ENCODE results near the gene PTPRD.

The PTPRD gene

DNA sequence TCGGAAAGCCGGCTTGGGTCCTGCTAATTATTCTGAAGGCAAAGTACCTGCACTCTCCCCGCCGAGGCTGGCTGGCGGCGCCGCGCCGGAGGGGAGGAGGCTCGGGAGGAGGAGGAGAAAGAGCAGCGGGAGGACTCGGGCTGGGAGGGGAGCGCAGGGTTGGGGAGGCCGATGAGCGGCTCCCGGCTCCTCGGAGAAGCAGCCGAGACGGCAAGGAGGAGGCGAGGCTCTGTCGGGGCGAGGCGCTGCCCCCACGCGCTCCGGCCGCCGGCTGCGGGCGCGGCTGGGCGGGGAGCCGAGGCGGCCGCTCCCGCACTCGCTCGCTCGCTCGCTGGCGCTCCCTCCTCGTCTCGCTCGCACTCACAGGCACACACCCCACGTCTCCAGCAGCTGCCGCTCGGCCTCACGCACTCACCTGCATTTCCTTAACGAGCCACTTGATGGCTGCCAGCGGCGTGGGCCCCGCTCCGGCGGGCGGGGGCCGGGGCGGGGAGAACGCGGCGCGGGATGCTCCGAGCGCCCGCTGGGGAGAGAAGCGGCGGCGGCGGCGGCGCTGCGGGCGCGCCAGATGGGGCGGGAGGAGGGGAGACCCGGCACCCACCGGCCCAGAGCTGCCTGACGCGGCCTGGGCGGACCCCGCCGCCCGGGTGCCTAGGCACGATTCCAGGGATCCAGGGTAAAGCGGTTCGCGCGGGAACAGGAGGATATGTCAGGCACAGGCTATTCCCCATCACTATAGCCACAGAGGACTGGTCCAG lies at the start of gene PTPRD:
Gene PTPRD, minus strand, starts transcription at position 362 of the 758 bp plus-strand sequence.
- no peaks in the 10 kb centered on the region for H3K27me3 ChIP-seq (ENCODE audit: control insufficient read depth, low read length)
- H4K20me1 ChIP-seq (ENCODE audit: control insufficient read depth, insufficient read depth, low read depth, low read length) = no peaks in the 10 kb centered on the region
- no peaks in the 10 kb centered on the region for H3K79me2 ChIP-seq (ENCODE audit: control insufficient read depth, low read length)
- H3K4me3 ChIP-seq (ENCODE audit: low read length) = no peak within 1 kb of the TSS
- H3K4me2 ChIP-seq (ENCODE audit: low read length) = no peak within 1 kb of the TSS
- TF ChIP-seq, protein P1, sequence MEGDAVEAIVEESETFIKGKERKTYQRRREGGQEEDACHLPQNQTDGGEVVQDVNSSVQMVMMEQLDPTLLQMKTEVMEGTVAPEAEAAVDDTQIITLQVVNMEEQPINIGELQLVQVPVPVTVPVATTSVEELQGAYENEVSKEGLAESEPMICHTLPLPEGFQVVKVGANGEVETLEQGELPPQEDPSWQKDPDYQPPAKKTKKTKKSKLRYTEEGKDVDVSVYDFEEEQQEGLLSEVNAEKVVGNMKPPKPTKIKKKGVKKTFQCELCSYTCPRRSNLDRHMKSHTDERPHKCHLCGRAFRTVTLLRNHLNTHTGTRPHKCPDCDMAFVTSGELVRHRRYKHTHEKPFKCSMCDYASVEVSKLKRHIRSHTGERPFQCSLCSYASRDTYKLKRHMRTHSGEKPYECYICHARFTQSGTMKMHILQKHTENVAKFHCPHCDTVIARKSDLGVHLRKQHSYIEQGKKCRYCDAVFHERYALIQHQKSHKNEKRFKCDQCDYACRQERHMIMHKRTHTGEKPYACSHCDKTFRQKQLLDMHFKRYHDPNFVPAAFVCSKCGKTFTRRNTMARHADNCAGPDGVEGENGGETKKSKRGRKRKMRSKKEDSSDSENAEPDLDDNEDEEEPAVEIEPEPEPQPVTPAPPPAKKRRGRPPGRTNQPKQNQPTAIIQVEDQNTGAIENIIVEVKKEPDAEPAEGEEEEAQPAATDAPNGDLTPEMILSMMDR (IDR thresholded peaks at IDR 0.05; ENCODE audit: low read depth, low read length, poor library complexity, severe bottlenecking) = no peak
- TF ChIP-seq EZH2phosphoT487 (IDR thresholded peaks at IDR 0.05; ENCODE audit: borderline replicate concordance, low read length) = no peak
- H3K4me1 ChIP-seq (ENCODE audit: control insufficient read depth, low read length) = no peaks in the 10 kb centered on the region
- H3K9me3 ChIP-seq (ENCODE audit: control insufficient read depth, insufficient read depth, low read length) = no peaks in the 10 kb centered on the region
- no peak within 1 kb of the TSS for H3K27ac ChIP-seq (ENCODE audit: low read depth, low read length)
- no peaks in the 10 kb centered on the region for H3K9me2 ChIP-seq (replicated peaks; ENCODE audit: control insufficient read depth, low read length)
- no peaks in the 10 kb centered on the region for H3F3A ChIP-seq (ENCODE audit: control insufficient read depth, insufficient read depth)
- H3K36me3 ChIP-seq (ENCODE audit: control insufficient read depth, low read length) = no peaks in the 10 kb centered on the region

DNA sequence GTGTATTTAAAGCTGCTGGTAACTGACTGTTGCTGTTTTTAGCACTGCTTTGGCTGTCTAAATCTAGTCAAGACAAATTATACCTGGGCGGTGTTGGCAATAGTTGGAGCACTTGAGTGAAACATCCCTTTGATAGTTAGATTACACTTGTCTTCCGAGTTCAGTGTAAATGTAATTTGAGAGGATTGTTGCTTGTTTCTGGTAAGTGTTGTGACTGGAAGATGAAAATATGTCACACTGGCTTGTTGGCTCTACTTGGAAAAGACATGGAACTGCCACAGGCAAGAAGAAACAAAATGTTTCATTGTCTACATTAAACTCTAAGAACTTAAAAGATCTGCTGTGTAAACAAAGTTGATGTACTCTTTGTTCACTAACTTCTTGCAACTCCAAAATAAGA lies 49.2 kb upstream of the PTPRD start:
- no peaks in the 10 kb centered on the region for H3K4me1 ChIP-seq (ENCODE audit: control insufficient read depth, low read length)
- H3K4me3 ChIP-seq (ENCODE audit: low read length) = no peak overlapping the region
- H3K27ac ChIP-seq (ENCODE audit: low read depth, low read length) = no peak overlapping the region
- no peak overlapping the region for H3K4me2 ChIP-seq (ENCODE audit: low read length)
- H3K36me3 ChIP-seq (ENCODE audit: control insufficient read depth, low read length) = no peaks in the 10 kb centered on the region
- no peaks in the 10 kb centered on the region for H3K27me3 ChIP-seq (ENCODE audit: control insufficient read depth, low read length)
- no peaks in the 10 kb centered on the region for H3K79me2 ChIP-seq (ENCODE audit: control insufficient read depth, low read length)
- no peaks in the 10 kb centered on the region for H3K9me2 ChIP-seq (replicated peaks; ENCODE audit: control insufficient read depth, low read length)
- H4K20me1 ChIP-seq (ENCODE audit: control insufficient read depth, insufficient read depth, low read depth, low read length) = no peaks in the 10 kb centered on the region
- no peaks in the 10 kb centered on the region for H3F3A ChIP-seq (ENCODE audit: control insufficient read depth, insufficient read depth)
- TF ChIP-seq, protein P1 (IDR thresholded peaks at IDR 0.05; ENCODE audit: low read depth, low read length, poor library complexity, severe bottlenecking) = no peak
- no peak for TF ChIP-seq EZH2phosphoT487 (IDR thresholded peaks at IDR 0.05; ENCODE audit: borderline replicate concordance, low read length)
- no peaks in the 10 kb centered on the region for H3K9me3 ChIP-seq (ENCODE audit: control insufficient read depth, insufficient read depth, low read length)

DNA sequence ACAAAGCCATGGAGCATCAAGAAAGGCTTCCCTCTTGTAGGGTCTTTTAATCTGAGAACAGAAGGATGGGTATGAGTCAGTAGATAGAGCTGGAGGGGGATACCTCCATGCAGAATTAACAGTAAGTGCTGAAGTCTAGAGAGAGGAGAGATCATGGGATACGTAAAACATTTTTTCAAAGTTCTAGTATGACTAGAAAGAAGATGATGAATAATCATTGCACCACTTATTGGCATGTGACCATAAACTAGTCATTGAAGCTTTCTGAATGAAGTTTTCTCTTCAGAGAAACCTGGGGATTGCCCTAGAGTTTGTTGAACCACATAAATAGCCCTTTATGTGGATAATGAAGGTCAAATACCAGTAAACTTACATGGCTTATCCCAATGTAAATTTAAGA lies 48.6 kb upstream of the PTPRD start:
- no peak overlapping the region for H3K27ac ChIP-seq (ENCODE audit: low read depth, low read length)

More for the DNA sequence above, 48.6 kb upstream of the PTPRD start:
- Histone ChIP-seq H3K36me3 (ENCODE audit: control insufficient read depth, low read length) (no peaks in the 10 kb centered on the region), H3K4me3 (ENCODE audit: low read length) (no peak overlapping the region), H3K4me1 (ENCODE audit: control insufficient read depth, low read length) (no peaks in the 10 kb centered on the region), H4K20me1 (ENCODE audit: control insufficient read depth, insufficient read depth, low read depth, low read length) (no peaks in the 10 kb centered on the region), H3K4me2 (ENCODE audit: low read length) (no peak overlapping the region), H3K27me3 (ENCODE audit: control insufficient read depth, low read length) (no peaks in the 10 kb centered on the region), H3K9me2 (replicated peaks; ENCODE audit: control insufficient read depth, low read length) (no peaks in the 10 kb centered on the region), H3K9me3 (ENCODE audit: control insufficient read depth, insufficient read depth, low read length) (no peaks in the 10 kb centered on the region), H3K79me2 (ENCODE audit: control insufficient read depth, low read length) (no peaks in the 10 kb centered on the region), H3F3A (ENCODE audit: control insufficient read depth, insufficient read depth) (no peaks in the 10 kb centered on the region)
- TF ChIP-seq EZH2phosphoT487 (IDR thresholded peaks at IDR 0.05; ENCODE audit: borderline replicate concordance, low read length) = no peak
- TF ChIP-seq, protein P1 (IDR thresholded peaks at IDR 0.05; ENCODE audit: low read depth, low read length, poor library complexity, severe bottlenecking) = no peak

Data from DOHH2 (cell line).